Transverse colon (tissue), 4 donors: Measurements from ENCODE around the gene TPPP3. TPM values are rescaled to one million over a fixed set of nuclear protein-coding genes. Genes with fewer than 3 reads are reported as not detected.
"Not testable (repeated sequence)": the region's sequence is repeated elsewhere in the genome, so short reads cannot be mapped to it uniquely, and the experiment has no call there.

Experiments
- DNase-seq: peaks from one replicate; pipeline ENCODE4 v3.0.0-alpha.2; 2019
- H3K27ac ChIP-seq, 4 donors: fragments of 200-600 bp; sonication (generic); 2 replicates each; pipeline ENCODE4 v1.5.1; 2016 to 2018; ENCODE audit warnings: inconsistent platforms in 4 of 4
- H3K27me3 ChIP-seq: fragments of 200-600 bp; sonication (generic); 2 replicates; pipeline ENCODE4 v1.5.1; 2017; ENCODE audit warnings: inconsistent platforms
- H3K36me3 ChIP-seq, 4 donors: fragments of 200-600 bp; sonication (generic); 2 replicates each; pipeline ENCODE4 v1.5.1; 2017 to 2019; ENCODE audit warnings: inconsistent platforms in 4 of 4
- H3K4me1 ChIP-seq, 4 donors: fragments of 200-600 bp; sonication (generic); 2 replicates each; pipeline ENCODE4 v1.5.1; 2017 to 2020; ENCODE audit warnings: inconsistent platforms in 4 of 4
- H3K4me3 ChIP-seq, 4 donors: fragments of 200-600 bp; sonication (generic); 1 replicate in 1 of 4; 2 replicates in 3 of 4; pipeline versions ENCODE4 v1.5.1 to v1.6.1; 2017 to 2019; ENCODE audit warnings: inconsistent platforms in 4 of 4
- H3K9me3 ChIP-seq, 2 donors: fragments of 200-600 bp; sonication (generic); 2 replicates each; pipeline ENCODE4 v1.5.1; 2017 to 2019; ENCODE audit warnings: inconsistent platforms in 2 of 2
- CTCF ChIP-seq, 5 experiments: fragments of 200-600 bp in 3 of 5; fragments of 450-650 bp in 2 of 5; sonication (generic) in 3 of 5; IDR thresholded peaks; 1 replicate in 2 of 5; 2 replicates in 3 of 5; pipeline ENCODE4 v1.5.1; 2016 to 2017; ENCODE audit warnings: antibody characterized with exemption in 5 of 5, inconsistent platforms in 3 of 5, mild to moderate bottlenecking in 2 of 5, moderate library complexity in 1 of 5
- EP300 ChIP-seq: sonication (generic); formaldehyde crosslinking; IDR thresholded peaks from one replicate; pipeline ENCODE4 v1.6.1; 2017; ENCODE audit warnings: antibody characterized with exemption, low read depth
- POLR2A ChIP-seq: fragments of 450-650 bp; IDR thresholded peaks from one replicate; pipeline ENCODE4 v1.6.1; 2016; ENCODE audit warnings: antibody characterized with exemption, mild to moderate bottlenecking, moderate library complexity
- POLR2AphosphoS5 ChIP-seq, 3 donors: sonication (generic); formaldehyde crosslinking; IDR thresholded peaks; one replicate each; pipeline ENCODE4 v1.6.1; 2016; ENCODE audit warnings: antibody characterized with exemption in 3 of 3
- WGBS, 2 donors: methylation state at CpG; one replicate each; pipeline ENCODE4 v1.1.5; 2018; ENCODE audit warnings: low coverage in 1 of 2; 5-methylcytosine and 5-hydroxymethylcytosine counted together
- in situ Hi-C, 4 donors: fragments of 200-750 bp; cut with MboI; loops; one replicate each; pipeline versions ENCODE4 v1.15.0 to v1.15.1; 2017; ENCODE audit warnings: low sequenced_read_pairs in 3 of 4, low pct_ligation_motif_present in 1 of 4, low pct_unique_long_range_greater_than_20kb in 1 of 4
- intact Hi-C: fragments of 100-400 bp; cut with DNase I; formaldehyde crosslinking; loops from one replicate; pipeline ENCODE4 v1.15.1; 2023; ENCODE audit warnings: low total_unique reads
- total RNA-seq, 4 donors: library from RNA; depleted of rRNA; stranded (reverse); fragments of >200 nt; gene quantifications; one replicate each; pipeline ENCODE4 v1.1.0, GENCODE V29; 2016

Gene TPPP3
- total RNA-seq, 4 donors from 2014 or later = 3.5 to 20.9 (median 5.7) TPM; not detected in 1

DNA sequence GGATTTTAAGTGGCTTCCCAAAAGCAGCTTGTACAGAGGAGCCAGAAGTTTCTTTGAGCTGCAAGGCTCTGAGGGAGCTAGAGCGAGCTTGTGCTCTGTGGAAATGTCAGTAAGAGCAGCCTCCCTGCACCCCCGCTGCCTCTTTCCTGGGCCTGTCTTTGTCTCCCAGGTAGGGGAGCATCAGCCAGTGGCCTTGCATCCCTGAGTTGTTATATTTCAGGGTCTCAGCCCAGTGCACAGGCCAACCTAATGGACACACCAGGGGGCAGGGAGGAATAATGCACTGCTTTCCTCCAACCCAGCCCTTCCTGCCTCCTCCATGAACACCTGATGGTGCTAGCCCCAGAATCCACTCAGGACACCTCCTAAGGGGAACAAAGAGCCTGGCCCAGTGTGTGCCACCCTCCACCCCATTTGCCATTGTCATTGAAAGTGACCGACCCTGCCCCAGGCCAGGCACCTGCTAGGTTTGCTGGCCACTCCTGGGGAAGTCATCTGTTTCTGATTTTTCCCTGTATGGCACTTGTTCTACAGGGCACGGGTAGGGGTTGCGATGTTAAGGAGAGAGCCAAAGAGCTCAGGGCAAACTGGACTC, 6.3 kb downstream of the TPPP3 start:
- WGBS, 2 donors = 93% methylated on average over 5 of the region's 5 CpGs; no CpG with 5 or more reads in 1 of the 2 donors
- Histone ChIP-seq H3K4me1 (peaks cover 0 to 12% (median 9%) of the 10 kb centered on the region in 4 donors), H3K4me3 (no peak overlapping the region), H3K9me3 (no peaks in the 10 kb centered on the region), H3K27me3 (no peaks in the 10 kb centered on the region), H3K36me3 (no peaks in the 10 kb centered on the region), H3K27ac (no peak overlapping the region)
- in situ Hi-C loops (loop anchor here in 2 of 4 donors (25.0 kb wide), 2 partner anchors 100 to 425 kb away; partner anchors contain the start of genes CES3 (in 1 of the 2) and PLEKHG4 (in 1 of the 2)), intact Hi-C loops (no loop called here)
- TF ChIP-seq POLR2AphosphoS5 (IDR thresholded peaks at IDR 0.05) (no peak), EP300 (no peak), CTCF (IDR thresholded peaks at IDR 0.05) (no peak), POLR2A (no peak)
- no peak for DNase-seq

- Histone ChIP-seq H3K4me1 (no peaks in the 10 kb centered on the region), H3K27ac (no peak overlapping the region), H3K27me3 (no peaks in the 10 kb centered on the region), H3K36me3 (no peaks in the 10 kb centered on the region), H3K4me3 (no peak overlapping the region), H3K9me3 (no peaks in the 10 kb centered on the region)
- DNase-seq = no peak
- in situ Hi-C loops (loop anchor here in 2 of 4 donors (25.0 kb wide), 2 partner anchors 98 to 423 kb away; partner anchors contain the start of genes CES3 (in 1 of the 2) and PLEKHG4 (in 1 of the 2)), intact Hi-C loops (no loop called here)
- 89 to 96% methylated on average over 4 to 8 of the region's 8 CpGs for WGBS, 2 donors
- TF ChIP-seq EP300 (no peak), POLR2A (no peak), POLR2AphosphoS5 (IDR thresholded peaks at IDR 0.05) (no peak), CTCF (IDR thresholded peaks at IDR 0.05) (no peak)
Measured at GRCh38 chr16:67384778-67385510, 8.4 kb downstream of the TPPP3 start.

DNA sequence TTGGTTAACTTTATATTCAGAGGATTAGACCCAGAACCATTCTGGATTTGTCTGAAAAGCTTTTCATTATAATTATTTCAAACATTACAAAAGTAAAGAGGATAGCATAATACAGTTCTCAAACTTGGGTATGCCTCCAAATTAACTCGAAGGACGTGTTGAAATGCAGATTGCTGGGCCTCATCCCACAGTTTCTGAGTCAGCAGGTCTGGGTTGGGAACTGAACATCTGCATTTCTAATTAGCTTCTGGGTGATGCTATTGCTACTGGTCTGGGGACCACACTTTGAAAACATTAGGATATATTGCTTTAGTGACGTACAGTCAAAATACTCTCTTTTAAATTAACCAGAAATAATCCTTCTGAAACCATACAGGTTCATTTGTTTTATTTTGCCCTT, 10.0 kb downstream of the TPPP3 start:
- intact Hi-C loops (no loop called here), in situ Hi-C loops (loop anchor here in 2 of 4 donors (25.0 kb wide), 2 partner anchors 96 to 421 kb away; partner anchors contain the start of genes CES3 (in 1 of the 2) and PLEKHG4 (in 1 of the 2))
- no peak for TF ChIP-seq EP300
- TF ChIP-seq POLR2AphosphoS5 (IDR thresholded peaks at IDR 0.05) = no peak
- no peak for TF ChIP-seq CTCF (IDR thresholded peaks at IDR 0.05)
- no peak for TF ChIP-seq POLR2A
- no peaks in the 10 kb centered on the region for H3K36me3 ChIP-seq
- no peaks in the 10 kb centered on the region for H3K9me3 ChIP-seq
- DNase-seq = no peak
- no peaks in the 10 kb centered on the region for H3K27me3 ChIP-seq
- H3K4me3 ChIP-seq = no peak overlapping the region
- no peak overlapping the region for H3K27ac ChIP-seq
- no peaks in the 10 kb centered on the region for H3K4me1 ChIP-seq
- 83 to 90% methylated on average over 3 of the region's 3 CpGs for WGBS, 2 donors

GRCh38 chr16:67378642-67379041, 14.7 kb downstream of the TPPP3 start:
- Histone ChIP-seq H3K27me3 (no peaks in the 10 kb centered on the region), H3K9me3 (no peaks in the 10 kb centered on the region), H3K4me3 (no peak overlapping the region), H3K36me3 (no peaks in the 10 kb centered on the region), H3K4me1 (no peaks in the 10 kb centered on the region), H3K27ac (no peak overlapping the region)
- in situ Hi-C loops = loop anchor here in 2 of 4 donors (25.0 kb wide), 2 partner anchors 91 to 416 kb away; partner anchors contain the start of genes CES3 (in 1 of the 2) and PLEKHG4 (in 1 of the 2)
- intact Hi-C loops = no loop called here
- TF ChIP-seq CTCF (IDR thresholded peaks at IDR 0.05) = no peak
- DNase-seq = no peak
- 43 to 63% methylated on average over 1 of the region's 1 CpG for WGBS, 2 donors

DNA sequence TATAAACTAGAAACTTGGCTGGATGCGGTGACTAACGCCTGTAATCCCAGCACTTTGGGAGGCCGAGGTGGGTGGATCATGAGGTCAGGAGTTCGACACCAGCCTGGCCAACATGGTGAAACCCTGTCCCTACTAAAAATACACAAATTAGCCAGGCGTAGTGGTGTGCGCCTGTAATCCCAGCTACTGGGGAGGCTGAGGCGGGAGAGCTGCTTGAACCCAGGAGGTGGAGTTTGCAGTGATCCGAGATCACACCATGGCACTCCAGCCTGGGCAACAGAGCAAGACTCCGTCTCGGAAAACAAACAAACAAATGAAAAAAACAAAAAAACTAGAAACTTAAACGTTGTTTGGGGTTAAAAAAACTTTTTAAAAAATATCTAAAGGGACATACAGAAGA, 17.3 kb downstream of the TPPP3 start:
- H3K36me3 ChIP-seq, intact Hi-C loops, H3K27me3 ChIP-seq, H3K27ac ChIP-seq, DNase-seq, H3K4me1 ChIP-seq, H3K4me3 ChIP-seq, H3K9me3 ChIP-seq: not testable (repeated sequence)
- WGBS, 2 donors = 81 to 87% methylated on average over 11 of the region's 11 CpGs
- in situ Hi-C loops = loop anchor here in 2 of 4 donors (25.0 kb wide), 2 partner anchors 89 to 414 kb away; partner anchors contain the start of genes CES3 (in 1 of the 2) and PLEKHG4 (in 1 of the 2)
